Measurements from ENCODE around the gene SLC7A7.
A peak's percentile ranks its signal among the peaks of the same experiment; 100 is the strongest.
"Not testable (repeated sequence)": the region's sequence is repeated elsewhere in the genome, so short reads cannot be mapped to it uniquely, and the experiment has no call there.

SLC7A7 gene

GRCh38 chr14:22770481-22771187 is 44.6 kb downstream of the SLC7A7 start:
- H3K27ac Mint-ChIP-seq: no peak overlapping the region
- H3K4me3 Mint-ChIP-seq: no peak overlapping the region
- H3K27me3 Mint-ChIP-seq (ENCODE audit: low read depth): no peaks in the 10 kb centered on the region
- peaks cover 32% of the 10 kb centered on the region for H3K4me1 Mint-ChIP-seq (ENCODE audit: low read depth)
- H3K36me3 Mint-ChIP-seq (ENCODE audit: low read depth): peaks cover 56% of the 10 kb centered on the region
- peaks cover 3% of the 10 kb centered on the region for H3K9me3 Mint-ChIP-seq

GRCh38 chr14:22769369-22769768 is 45.9 kb downstream of the SLC7A7 start:
- Mint-ChIP-seq H3K27ac (peak overlapping the region; percentile 43), H3K4me3 (peak overlapping the region; percentile 47), H3K4me1 (ENCODE audit: low read depth) (peaks cover 37% of the 10 kb centered on the region), H3K27me3 (ENCODE audit: low read depth) (no peaks in the 10 kb centered on the region), H3K9me3 (peaks cover 3% of the 10 kb centered on the region), H3K36me3 (ENCODE audit: low read depth) (peaks cover 50% of the 10 kb centered on the region)

GRCh38 chr14:22768947-22769346 is 46.3 kb downstream of the SLC7A7 start:
- H3K27ac Mint-ChIP-seq: peak overlapping the region; percentile 43
- peaks cover 49% of the 10 kb centered on the region for H3K36me3 Mint-ChIP-seq (ENCODE audit: low read depth)

GRCh38 chr14:22767323-22767589 is 48.0 kb downstream of the SLC7A7 start:
- peaks cover 50% of the 10 kb centered on the region for H3K36me3 Mint-ChIP-seq (ENCODE audit: low read depth)
- H3K4me3 Mint-ChIP-seq: peak overlapping the region; percentile 95
- H3K27me3 Mint-ChIP-seq (ENCODE audit: low read depth): no peaks in the 10 kb centered on the region
- H3K9me3 Mint-ChIP-seq: peaks cover 10% of the 10 kb centered on the region
- peaks cover 37% of the 10 kb centered on the region for H3K4me1 Mint-ChIP-seq (ENCODE audit: low read depth)
- peak overlapping the region; percentile 96 for H3K27ac Mint-ChIP-seq

More at GRCh38 chr14:22768947-22769346, 46.3 kb downstream of the SLC7A7 start:
- Mint-ChIP-seq H3K4me3 (peak overlapping the region; percentile 47), H3K4me1 (ENCODE audit: low read depth) (peaks cover 37% of the 10 kb centered on the region), H3K27me3 (ENCODE audit: low read depth) (no peaks in the 10 kb centered on the region), H3K9me3 (peaks cover 3% of the 10 kb centered on the region)

DNA sequence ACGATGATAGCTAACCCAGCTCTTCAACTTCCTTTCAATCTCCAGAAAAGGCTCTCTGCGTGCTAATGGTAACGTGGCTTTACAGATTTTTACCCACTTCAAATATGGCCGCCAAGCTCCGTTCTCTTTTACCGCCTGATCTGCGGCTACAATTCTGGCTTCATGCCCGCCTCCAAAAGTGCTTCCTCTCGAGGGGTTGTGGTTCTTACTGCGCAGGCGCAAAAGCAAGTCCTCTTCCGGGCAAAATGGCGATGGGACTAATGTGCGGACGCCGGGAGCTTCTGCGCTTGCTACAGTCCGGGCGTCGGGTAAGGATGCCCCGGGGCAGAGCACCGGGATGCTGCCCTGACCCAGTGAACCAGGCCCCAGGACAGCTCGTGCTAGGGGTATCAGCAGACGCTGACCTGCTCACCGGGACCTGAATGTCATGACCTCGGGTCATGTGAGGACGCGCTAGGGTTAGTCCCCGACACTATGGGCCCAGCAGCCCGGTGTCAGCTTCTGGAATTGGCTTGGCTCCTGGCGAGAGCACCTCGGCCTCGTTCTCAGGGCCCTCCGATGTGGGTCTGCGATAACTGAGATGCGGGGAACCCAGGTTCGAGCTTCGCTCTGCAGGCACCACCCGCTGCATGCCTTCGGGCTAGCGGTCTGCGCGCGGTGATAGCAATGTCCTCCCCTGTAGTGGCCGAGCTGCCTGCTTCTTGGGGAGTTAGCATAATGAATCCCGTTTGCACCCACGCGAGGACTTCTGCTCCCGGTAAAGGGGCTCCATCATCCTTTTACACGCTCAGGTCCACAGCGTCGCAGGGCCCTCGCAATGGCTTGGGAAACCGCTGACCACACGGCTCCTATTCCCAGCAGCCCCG is 48.5 kb downstream of the SLC7A7 start, which contains the start of gene OXA1L:
Gene OXA1L (plus strand): TSS at position 232 of the 866 bp plus-strand sequence. CDS start 14 bp downstream, at position 246.
- Mint-ChIP-seq H3K4me1 (ENCODE audit: low read depth) (peaks cover 37% of the 10 kb centered on the region), H3K36me3 (ENCODE audit: low read depth) (peaks cover 51% of the 10 kb centered on the region), H3K27ac (peak within 1 kb of the TSS; percentile 96), H3K27me3 (ENCODE audit: low read depth) (no peaks in the 10 kb centered on the region), H3K9me3 (peaks cover 14% of the 10 kb centered on the region), H3K4me3 (peak within 1 kb of the TSS; percentile 95)

DNA sequence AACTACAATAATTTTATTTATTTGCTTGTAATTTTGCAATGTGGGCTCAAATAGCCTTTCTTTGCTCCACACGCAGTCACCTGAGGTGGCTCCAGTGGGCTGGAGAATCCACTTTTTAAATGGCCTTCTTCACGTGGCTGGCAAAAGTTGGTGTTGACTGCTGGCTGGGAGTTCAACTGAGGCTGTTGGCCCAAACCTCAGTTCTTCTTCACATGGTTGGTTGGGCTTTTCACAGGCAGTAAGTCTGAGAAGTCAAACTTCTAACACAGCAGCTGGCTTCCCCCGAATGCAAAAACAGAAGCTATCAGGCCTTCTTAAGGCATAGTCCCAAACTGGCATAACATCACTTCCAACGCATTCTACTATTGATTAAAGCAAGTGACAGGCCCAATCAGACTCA is 50.9 kb downstream of the SLC7A7 start:
- Mint-ChIP-seq H3K4me1 (ENCODE audit: low read depth) (peaks cover 31% of the 10 kb centered on the region), H3K36me3 (ENCODE audit: low read depth) (peaks cover 39% of the 10 kb centered on the region), H3K9me3 (peaks cover 28% of the 10 kb centered on the region), H3K27ac (no peak overlapping the region), H3K4me3 (no peak overlapping the region), H3K27me3 (ENCODE audit: low read depth) (no peaks in the 10 kb centered on the region)

DNA sequence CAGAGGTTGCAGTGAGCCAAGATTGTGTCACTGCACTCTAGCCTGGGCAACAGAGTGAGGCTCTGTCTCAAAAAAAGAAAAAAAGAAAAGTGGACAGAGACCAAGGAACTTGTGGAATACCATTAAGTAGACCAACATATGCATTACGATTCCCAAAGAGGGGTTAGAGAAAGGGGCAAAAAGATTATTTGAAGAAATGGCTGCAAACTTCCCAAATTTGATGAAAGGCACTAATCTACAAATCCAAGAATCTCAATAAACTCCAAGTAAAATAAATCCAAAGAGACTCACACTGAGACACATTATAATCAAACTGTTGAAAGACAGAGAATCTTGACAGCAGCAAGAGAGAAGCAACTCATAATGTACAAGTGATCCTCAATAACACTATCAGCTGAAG is 53.5 kb downstream of the SLC7A7 start:
- no peak overlapping the region for H3K27ac Mint-ChIP-seq

GRCh38 chr14:22757972-22758650 is 57.1 kb downstream of the SLC7A7 start:
- Mint-ChIP-seq H3K9me3 (peaks cover 25% of the 10 kb centered on the region), H3K36me3 (ENCODE audit: low read depth) (peaks cover 25% of the 10 kb centered on the region)
- H3K27me3 Mint-ChIP-seq (ENCODE audit: low read depth); H3K4me3 Mint-ChIP-seq; H3K4me1 Mint-ChIP-seq (ENCODE audit: low read depth); H3K27ac Mint-ChIP-seq: not testable (repeated sequence)

More for the DNA sequence above, 53.5 kb downstream of the SLC7A7 start:
- Mint-ChIP-seq H3K36me3 (ENCODE audit: low read depth) (peaks cover 30% of the 10 kb centered on the region), H3K4me3 (no peak overlapping the region), H3K9me3 (peaks cover 28% of the 10 kb centered on the region), H3K27me3 (ENCODE audit: low read depth) (no peaks in the 10 kb centered on the region), H3K4me1 (ENCODE audit: low read depth) (peaks cover 11% of the 10 kb centered on the region)

- H3K9me3 Mint-ChIP-seq: no peaks in the 10 kb centered on the region
These were observed 61.6 kb downstream of the SLC7A7 start for GRCh38 chr14:22753586-22753985.

DNA sequence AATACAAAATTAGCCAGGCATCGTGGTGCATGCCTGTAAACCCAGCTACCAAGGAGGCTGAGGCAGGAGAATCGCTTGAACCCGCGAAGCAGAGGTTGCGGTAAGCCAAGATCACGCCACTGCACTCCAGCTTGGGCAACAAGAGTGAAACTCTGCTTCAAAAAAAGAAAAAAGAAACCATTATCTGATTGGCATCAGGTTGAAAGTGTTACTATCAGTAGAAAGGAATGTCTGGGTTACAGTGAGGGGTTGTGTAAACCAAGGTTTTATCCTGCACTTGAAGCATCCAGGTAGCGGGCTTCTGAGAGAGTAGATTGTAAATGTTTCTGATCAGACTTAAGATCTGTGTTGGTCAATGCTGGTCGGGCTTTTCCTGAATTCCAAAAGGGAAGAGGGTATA is 62.8 kb downstream of the SLC7A7 start:
- peaks cover 10% of the 10 kb centered on the region for H3K4me1 Mint-ChIP-seq (ENCODE audit: low read depth)
- H3K36me3 Mint-ChIP-seq (ENCODE audit: low read depth): no peaks in the 10 kb centered on the region
- no peak overlapping the region for H3K27ac Mint-ChIP-seq
- H3K4me3 Mint-ChIP-seq: no peak overlapping the region
- no peaks in the 10 kb centered on the region for H3K9me3 Mint-ChIP-seq
- peaks cover 28% of the 10 kb centered on the region for H3K27me3 Mint-ChIP-seq (ENCODE audit: low read depth)

More at GRCh38 chr14:22753586-22753985, 61.6 kb downstream of the SLC7A7 start:
- Mint-ChIP-seq H3K27ac (no peak overlapping the region), H3K27me3 (ENCODE audit: low read depth) (peaks cover 24% of the 10 kb centered on the region), H3K4me1 (ENCODE audit: low read depth) (peaks cover 4% of the 10 kb centered on the region), H3K36me3 (ENCODE audit: low read depth) (no peaks in the 10 kb centered on the region), H3K4me3 (no peak overlapping the region)

DNA sequence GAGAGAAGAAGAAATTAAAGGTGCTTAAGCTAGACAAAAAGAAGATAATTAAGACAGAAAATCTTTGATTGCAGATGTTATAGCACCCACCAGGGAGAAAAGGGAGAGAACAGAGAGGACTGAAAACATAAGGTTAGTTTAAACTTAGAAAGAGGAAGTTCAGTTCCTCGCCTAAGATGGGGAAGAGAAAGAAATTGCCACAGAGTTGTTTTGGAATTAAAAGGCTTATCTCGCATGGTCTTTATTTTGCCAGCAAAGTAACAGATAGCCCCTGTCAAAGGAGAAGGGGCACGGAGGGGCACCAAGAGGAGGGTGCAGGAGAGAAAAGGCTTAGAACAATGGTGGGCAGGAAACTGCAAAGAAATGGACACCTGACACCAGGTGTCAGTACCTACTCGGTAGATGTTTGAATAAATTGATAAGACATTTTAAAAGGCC is 66.6 kb downstream of the SLC7A7 start:
- H3K27ac Mint-ChIP-seq: no peak overlapping the region
- H3K4me3 Mint-ChIP-seq: no peak overlapping the region

GRCh38 chr14:22748206-22748605 is 67.0 kb downstream of the SLC7A7 start:
- Mint-ChIP-seq H3K4me1 (ENCODE audit: low read depth) (peaks cover 10% of the 10 kb centered on the region), H3K27ac (no peak overlapping the region), H3K36me3 (ENCODE audit: low read depth) (no peaks in the 10 kb centered on the region), H3K27me3 (ENCODE audit: low read depth) (peaks cover 27% of the 10 kb centered on the region), H3K9me3 (no peaks in the 10 kb centered on the region), H3K4me3 (no peak overlapping the region)

More for the DNA sequence above, 66.6 kb downstream of the SLC7A7 start:
- H3K9me3 Mint-ChIP-seq: no peaks in the 10 kb centered on the region
- no peaks in the 10 kb centered on the region for H3K36me3 Mint-ChIP-seq (ENCODE audit: low read depth)
- peaks cover 10% of the 10 kb centered on the region for H3K4me1 Mint-ChIP-seq (ENCODE audit: low read depth)
- H3K27me3 Mint-ChIP-seq (ENCODE audit: low read depth): peaks cover 28% of the 10 kb centered on the region

DNA sequence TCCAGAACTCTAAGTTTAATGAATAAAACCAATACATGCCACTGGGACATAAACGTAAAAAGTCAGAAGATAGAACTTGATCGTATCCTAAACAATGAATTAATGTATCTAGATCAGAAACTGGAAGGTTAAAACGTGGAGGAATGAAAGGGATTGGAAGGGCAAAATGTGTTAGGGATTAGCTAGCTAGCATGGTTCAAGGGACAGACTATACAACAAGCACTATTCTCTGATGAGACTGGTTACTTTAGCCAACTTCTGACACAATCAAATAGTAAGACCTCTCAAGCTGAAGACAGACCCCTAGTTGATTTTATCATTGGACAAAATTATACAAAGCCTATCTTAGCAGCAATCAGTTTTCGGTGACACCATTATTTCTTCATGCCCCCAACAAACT is 67.5 kb downstream of the SLC7A7 start:
- Mint-ChIP-seq H3K27ac (no peak overlapping the region), H3K4me3 (no peak overlapping the region), H3K27me3 (ENCODE audit: low read depth) (peaks cover 24% of the 10 kb centered on the region), H3K36me3 (ENCODE audit: low read depth) (no peaks in the 10 kb centered on the region), H3K9me3 (no peaks in the 10 kb centered on the region), H3K4me1 (ENCODE audit: low read depth) (peaks cover 10% of the 10 kb centered on the region)

DNA sequence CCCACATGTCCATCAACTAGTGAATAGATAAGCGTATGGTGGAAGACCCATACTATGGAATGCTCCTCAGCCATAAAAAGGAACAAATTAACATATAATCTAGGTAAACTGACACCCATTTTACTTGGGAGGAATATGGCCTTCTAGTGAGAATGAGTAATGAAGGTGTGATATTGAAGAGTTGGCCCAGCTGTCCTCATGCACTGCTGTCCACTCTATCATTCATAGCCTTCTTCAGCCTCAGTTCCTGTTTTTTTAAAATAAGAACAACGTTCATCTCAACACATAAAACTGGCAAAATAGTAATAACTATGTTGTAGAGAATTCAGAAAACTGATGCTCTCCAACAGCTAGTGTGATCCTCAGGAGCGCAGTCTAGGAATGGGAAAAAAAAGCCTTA is 75.2 kb downstream of the SLC7A7 start:
- Mint-ChIP-seq H3K4me1 (ENCODE audit: low read depth) (peaks cover 27% of the 10 kb centered on the region), H3K36me3 (ENCODE audit: low read depth) (peaks cover 3% of the 10 kb centered on the region), H3K27me3 (ENCODE audit: low read depth) (peaks cover 5% of the 10 kb centered on the region), H3K27ac (no peak overlapping the region), H3K9me3 (peaks cover 4% of the 10 kb centered on the region), H3K4me3 (no peak overlapping the region)
